HepG2 (cell line): ENCODE data around the gene ANKRD11. TPM values are rescaled to one million over a fixed set of nuclear protein-coding genes. Genes with fewer than 3 reads are reported as not detected.

Source experiments
- ATF7 ChIP-seq, 2 experiments: fragments of 450-650 bp in 1 of 2; sonication (generic) in 1 of 2; formaldehyde crosslinking in 1 of 2; IDR thresholded peaks; 2 replicates each; pipeline versions ENCODE4 v1.4.0 to v1.6.1; 2016 to 2020; ENCODE audit warnings: antibody characterized with exemption in 1 of 2, mild to moderate bottlenecking in 1 of 2, missing genetic modification reagents in 1 of 2
- CEBPG ChIP-seq: IDR thresholded peaks from 2 replicates; pipeline ENCODE4 v1.6.1; 2016
- HDAC2 ChIP-seq: sonication (generic); formaldehyde crosslinking; IDR thresholded peaks from 2 replicates; pipeline ENCODE4 v1.4.0; 2020; ENCODE audit warnings: missing genetic modification reagents
- JARID2 ChIP-seq: sonication (generic); formaldehyde crosslinking; IDR thresholded peaks from 2 replicates; pipeline ENCODE4 v1.8.1; 2023; ENCODE audit warnings: missing genetic modification reagents, inconsistent platforms; ENCODE audit not compliant: insufficient replicate concordance
- KAT2B ChIP-seq: fragments of 150-350 bp; IDR thresholded peaks from 2 replicates; pipeline ENCODE4 v1.6.1; 2014; ENCODE audit warnings: low read depth, low read length, borderline replicate concordance
- NCOA5 ChIP-seq: sonication (generic); formaldehyde crosslinking; IDR thresholded peaks from 2 replicates; pipeline ENCODE4 v1.4.0; 2020; ENCODE audit warnings: missing genetic modification reagents
- NR3C1 ChIP-seq: sonication (generic); formaldehyde crosslinking; IDR thresholded peaks from 2 replicates; pipeline ENCODE4 v1.4.0; 2020; ENCODE audit warnings: missing genetic modification reagents
- PRMT3 ChIP-seq: sonication (generic); formaldehyde crosslinking; IDR thresholded peaks from 2 replicates; pipeline ENCODE4 v1.8.1; 2022; ENCODE audit warnings: low read depth, mild to moderate bottlenecking, moderate library complexity, missing genetic modification reagents, borderline replicate concordance
- SMAD9 ChIP-seq: sonication (generic); formaldehyde crosslinking; IDR thresholded peaks from 2 replicates; pipeline ENCODE4 v1.5.1; 2020; ENCODE audit warnings: mild to moderate bottlenecking, missing genetic modification reagents
- SOX5 ChIP-seq: IDR thresholded peaks from 2 replicates; pipeline ENCODE4 v1.6.1; 2016; ENCODE audit warnings: borderline replicate concordance
- U2AF2 ChIP-seq: fragments of 200-400 bp; formaldehyde crosslinking; IDR thresholded peaks from 2 replicates; pipeline ENCODE4 v1.6.1; 2017; ENCODE audit warnings: low read depth, mild to moderate bottlenecking, low read length
- ZNF260 ChIP-seq: sonication (generic); formaldehyde crosslinking; IDR thresholded peaks from 2 replicates; pipeline ENCODE4 v1.4.0; 2020; ENCODE audit warnings: missing genetic modification reagents, low read depth, mild to moderate bottlenecking, borderline replicate concordance
- ZNF264 ChIP-seq: sonication (generic); formaldehyde crosslinking; IDR thresholded peaks from 2 replicates; pipeline ENCODE4 v1.4.0; 2020; ENCODE audit warnings: missing genetic modification reagents
- ZNF816 ChIP-seq: sonication (generic); formaldehyde crosslinking; IDR thresholded peaks from 2 replicates; pipeline ENCODE4 v1.8.0; 2022; ENCODE audit warnings: missing genetic modification reagents, mild to moderate bottlenecking, borderline replicate concordance
- polyA plus RNA-seq, 8 experiments: library from polyadenylated mRNA; depleted of rRNA in 3 of 8; stranded (reverse) in 7 of 8; unstranded in 1 of 8; fragments of >200 nt; fragmentation: Illumina TruSeq in 4 of 8; extraction: Trizol in 4 of 8; gene quantifications; 2 replicates each; pipeline versions ENCODE4 v1.2.1 to v1.2.3, GENCODE V29; 2011 to 2016; ENCODE audit warnings: low read depth in 4 of 8, missing spikeins in 1 of 8, mixed read lengths in 1 of 8; ENCODE audit not compliant: insufficient read depth in 1 of 8
- total RNA-seq, 5 experiments: library from RNA; depleted of rRNA; stranded (reverse); fragments of >200 nt; fragmentation: Illumina TruSeq; extraction: Trizol; gene quantifications; 2 replicates each; pipeline ENCODE4 v1.2.3, GENCODE V29; 2016; ENCODE audit warnings: low read depth in 1 of 5
- TF ChIP-seq, protein P1 (sequence below): IDR thresholded peaks from 2 replicates; pipeline ENCODE4 v1.6.1; 2016; ENCODE audit warnings: low read depth, missing genetic modification reagents, missing compliant biosample characterization
- TF ChIP-seq, protein P2 (sequence below): IDR thresholded peaks from 2 replicates; pipeline ENCODE4 v1.6.1; 2016
- TF ChIP-seq, protein P3 (sequence below): sonication (generic); formaldehyde crosslinking; IDR thresholded peaks from 2 replicates; pipeline ENCODE4 v1.4.0; 2020; ENCODE audit warnings: missing genetic modification reagents
- TF ChIP-seq, protein P4 (sequence below): sonication (generic); formaldehyde crosslinking; IDR thresholded peaks from 2 replicates; pipeline ENCODE4 v1.5.0; 2020; ENCODE audit warnings: mild to moderate bottlenecking, missing genetic modification reagents
- TF ChIP-seq, protein P5 (sequence below): sonication (generic); formaldehyde crosslinking; IDR thresholded peaks from 2 replicates; pipeline ENCODE4 v1.4.0; 2020; ENCODE audit warnings: missing genetic modification reagents

The ANKRD11 gene
- total and polyA plus RNA-seq, 2 of the 13 experiments (the other 11 are each of a cell fraction or from before 2014, with no cell fraction given) = 21.4 to 38.4 TPM

DNA sequence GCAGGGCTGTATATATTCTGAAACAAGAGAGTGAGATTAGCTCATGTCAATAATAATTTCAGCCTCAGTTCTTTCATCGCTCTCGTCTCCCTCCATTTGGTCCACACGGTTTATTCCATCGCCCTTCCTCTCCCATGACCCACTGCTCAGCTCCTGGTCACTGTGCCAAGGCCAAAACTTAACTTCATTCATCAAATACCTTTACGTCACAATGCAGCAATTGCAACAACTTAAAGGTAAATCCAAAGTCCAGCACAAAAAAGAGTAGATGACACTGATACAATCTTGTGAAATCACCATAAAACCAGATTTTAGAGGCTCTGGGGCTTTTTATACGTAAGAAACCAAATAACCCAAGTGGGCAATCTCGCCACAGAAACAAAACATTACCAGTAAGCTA is 72.0 kb downstream of the ANKRD11 start (continued):
- TF ChIP-seq, protein P1, sequence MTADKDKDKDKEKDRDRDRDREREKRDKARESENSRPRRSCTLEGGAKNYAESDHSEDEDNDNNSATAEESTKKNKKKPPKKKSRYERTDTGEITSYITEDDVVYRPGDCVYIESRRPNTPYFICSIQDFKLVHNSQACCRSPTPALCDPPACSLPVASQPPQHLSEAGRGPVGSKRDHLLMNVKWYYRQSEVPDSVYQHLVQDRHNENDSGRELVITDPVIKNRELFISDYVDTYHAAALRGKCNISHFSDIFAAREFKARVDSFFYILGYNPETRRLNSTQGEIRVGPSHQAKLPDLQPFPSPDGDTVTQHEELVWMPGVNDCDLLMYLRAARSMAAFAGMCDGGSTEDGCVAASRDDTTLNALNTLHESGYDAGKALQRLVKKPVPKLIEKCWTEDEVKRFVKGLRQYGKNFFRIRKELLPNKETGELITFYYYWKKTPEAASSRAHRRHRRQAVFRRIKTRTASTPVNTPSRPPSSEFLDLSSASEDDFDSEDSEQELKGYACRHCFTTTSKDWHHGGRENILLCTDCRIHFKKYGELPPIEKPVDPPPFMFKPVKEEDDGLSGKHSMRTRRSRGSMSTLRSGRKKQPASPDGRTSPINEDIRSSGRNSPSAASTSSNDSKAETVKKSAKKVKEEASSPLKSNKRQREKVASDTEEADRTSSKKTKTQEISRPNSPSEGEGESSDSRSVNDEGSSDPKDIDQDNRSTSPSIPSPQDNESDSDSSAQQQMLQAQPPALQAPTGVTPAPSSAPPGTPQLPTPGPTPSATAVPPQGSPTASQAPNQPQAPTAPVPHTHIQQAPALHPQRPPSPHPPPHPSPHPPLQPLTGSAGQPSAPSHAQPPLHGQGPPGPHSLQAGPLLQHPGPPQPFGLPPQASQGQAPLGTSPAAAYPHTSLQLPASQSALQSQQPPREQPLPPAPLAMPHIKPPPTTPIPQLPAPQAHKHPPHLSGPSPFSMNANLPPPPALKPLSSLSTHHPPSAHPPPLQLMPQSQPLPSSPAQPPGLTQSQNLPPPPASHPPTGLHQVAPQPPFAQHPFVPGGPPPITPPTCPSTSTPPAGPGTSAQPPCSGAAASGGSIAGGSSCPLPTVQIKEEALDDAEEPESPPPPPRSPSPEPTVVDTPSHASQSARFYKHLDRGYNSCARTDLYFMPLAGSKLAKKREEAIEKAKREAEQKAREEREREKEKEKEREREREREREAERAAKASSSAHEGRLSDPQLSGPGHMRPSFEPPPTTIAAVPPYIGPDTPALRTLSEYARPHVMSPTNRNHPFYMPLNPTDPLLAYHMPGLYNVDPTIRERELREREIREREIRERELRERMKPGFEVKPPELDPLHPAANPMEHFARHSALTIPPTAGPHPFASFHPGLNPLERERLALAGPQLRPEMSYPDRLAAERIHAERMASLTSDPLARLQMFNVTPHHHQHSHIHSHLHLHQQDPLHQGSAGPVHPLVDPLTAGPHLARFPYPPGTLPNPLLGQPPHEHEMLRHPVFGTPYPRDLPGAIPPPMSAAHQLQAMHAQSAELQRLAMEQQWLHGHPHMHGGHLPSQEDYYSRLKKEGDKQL (CRISPR knock-in tag) = 0 out of 2 replicates have a peak, but pooled peaks have one; percentile 39
- TF ChIP-seq, protein P2, sequence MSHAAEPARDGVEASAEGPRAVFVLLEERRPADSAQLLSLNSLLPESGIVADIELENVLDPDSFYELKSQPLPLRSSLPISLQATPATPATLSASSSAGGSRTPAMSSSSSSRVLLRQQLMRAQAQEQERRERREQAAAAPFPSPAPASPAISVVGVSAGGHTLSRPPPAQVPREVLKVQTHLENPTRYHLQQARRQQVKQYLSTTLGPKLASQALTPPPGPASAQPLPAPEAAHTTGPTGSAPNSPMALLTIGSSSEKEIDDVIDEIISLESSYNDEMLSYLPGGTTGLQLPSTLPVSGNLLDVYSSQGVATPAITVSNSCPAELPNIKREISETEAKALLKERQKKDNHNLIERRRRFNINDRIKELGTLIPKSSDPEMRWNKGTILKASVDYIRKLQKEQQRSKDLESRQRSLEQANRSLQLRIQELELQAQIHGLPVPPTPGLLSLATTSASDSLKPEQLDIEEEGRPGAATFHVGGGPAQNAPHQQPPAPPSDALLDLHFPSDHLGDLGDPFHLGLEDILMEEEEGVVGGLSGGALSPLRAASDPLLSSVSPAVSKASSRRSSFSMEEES = peak; percentile 26; the same call in 1 of the 2 replicates
- TF ChIP-seq, protein P3, sequence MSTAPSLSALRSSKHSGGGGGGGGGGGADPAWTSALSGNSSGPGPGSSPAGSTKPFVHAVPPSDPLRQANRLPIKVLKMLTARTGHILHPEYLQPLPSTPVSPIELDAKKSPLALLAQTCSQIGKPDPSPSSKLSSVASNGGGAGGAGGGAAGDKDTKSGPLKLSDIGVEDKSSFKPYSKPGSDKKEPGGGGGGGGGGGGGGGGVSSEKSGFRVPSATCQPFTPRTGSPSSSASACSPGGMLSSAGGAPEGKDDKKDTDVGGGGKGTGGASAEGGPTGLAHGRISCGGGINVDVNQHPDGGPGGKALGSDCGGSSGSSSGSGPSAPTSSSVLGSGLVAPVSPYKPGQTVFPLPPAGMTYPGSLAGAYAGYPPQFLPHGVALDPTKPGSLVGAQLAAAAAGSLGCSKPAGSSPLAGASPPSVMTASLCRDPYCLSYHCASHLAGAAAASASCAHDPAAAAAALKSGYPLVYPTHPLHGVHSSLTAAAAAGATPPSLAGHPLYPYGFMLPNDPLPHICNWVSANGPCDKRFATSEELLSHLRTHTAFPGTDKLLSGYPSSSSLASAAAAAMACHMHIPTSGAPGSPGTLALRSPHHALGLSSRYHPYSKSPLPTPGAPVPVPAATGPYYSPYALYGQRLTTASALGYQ (CRISPR knock-in tag) = no peak
- TF ChIP-seq, protein P4, sequence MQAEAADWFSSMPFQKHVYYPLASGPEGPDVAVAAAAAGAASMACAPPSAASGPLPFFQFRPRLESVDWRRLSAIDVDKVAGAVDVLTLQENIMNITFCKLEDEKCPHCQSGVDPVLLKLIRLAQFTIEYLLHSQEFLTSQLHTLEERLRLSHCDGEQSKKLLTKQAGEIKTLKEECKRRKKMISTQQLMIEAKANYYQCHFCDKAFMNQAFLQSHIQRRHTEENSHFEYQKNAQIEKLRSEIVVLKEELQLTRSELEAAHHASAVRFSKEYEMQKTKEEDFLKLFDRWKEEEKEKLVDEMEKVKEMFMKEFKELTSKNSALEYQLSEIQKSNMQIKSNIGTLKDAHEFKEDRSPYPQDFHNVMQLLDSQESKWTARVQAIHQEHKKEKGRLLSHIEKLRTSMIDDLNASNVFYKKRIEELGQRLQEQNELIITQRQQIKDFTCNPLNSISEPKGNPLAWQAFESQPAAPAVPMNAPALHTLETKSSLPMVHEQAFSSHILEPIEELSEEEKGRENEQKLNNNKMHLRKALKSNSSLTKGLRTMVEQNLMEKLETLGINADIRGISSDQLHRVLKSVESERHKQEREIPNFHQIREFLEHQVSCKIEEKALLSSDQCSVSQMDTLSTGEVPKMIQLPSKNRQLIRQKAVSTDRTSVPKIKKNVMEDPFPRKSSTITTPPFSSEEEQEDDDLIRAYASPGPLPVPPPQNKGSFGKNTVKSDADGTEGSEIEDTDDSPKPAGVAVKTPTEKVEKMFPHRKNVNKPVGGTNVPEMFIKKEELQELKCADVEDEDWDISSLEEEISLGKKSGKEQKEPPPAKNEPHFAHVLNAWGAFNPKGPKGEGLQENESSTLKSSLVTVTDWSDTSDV (CRISPR knock-in tag) = no peak
- TF ChIP-seq ATF7 (IDR thresholded peaks at IDR 0.05) (peak; percentile 66), ATF7 (CRISPR knock-in tag; IDR thresholded peaks at IDR 0.05) (peak; percentile 71; the same call in 1 of the 2 replicates), SMAD9 (CRISPR knock-in tag) (no peak), NCOA5 (CRISPR knock-in tag) (no peak), ZNF816 (CRISPR knock-in tag) (no peak), JARID2 (CRISPR knock-in tag) (no peak), KAT2B (no peak), HDAC2 (CRISPR knock-in tag) (peak; percentile 50; the same call in 1 of the 2 replicates), U2AF2 (no peak), ZNF264 (CRISPR knock-in tag) (no peak), ZNF260 (no peak), CEBPG (peak; percentile 84), SOX5 (peak; percentile 77; the same call in 1 of the 2 replicates), PRMT3 (CRISPR knock-in tag) (no peak), NR3C1 (CRISPR knock-in tag) (no peak)
- TF ChIP-seq, protein P5, sequence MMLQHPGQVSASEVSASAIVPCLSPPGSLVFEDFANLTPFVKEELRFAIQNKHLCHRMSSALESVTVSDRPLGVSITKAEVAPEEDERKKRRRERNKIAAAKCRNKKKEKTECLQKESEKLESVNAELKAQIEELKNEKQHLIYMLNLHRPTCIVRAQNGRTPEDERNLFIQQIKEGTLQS (CRISPR knock-in tag) = no peak
